HG03432 (cell line): ENCODE data around the gene OBSCN.

Source experiments
- ATAC-seq: cut with Tn5 transposase; IDR thresholded peaks from one replicate; pipeline ENCODE4 v1.9.1; 2021; ENCODE audit warnings: mild to moderate bottlenecking, moderate library complexity; ENCODE audit not compliant: unreplicated experiment

Gene OBSCN

GRCh38 chr1:228364068-228364705 is 156.3 kb downstream of the OBSCN start:
- no peak for ATAC-seq

GRCh38 chr1:228364706-228365213 is 156.9 kb downstream of the OBSCN start:
- ATAC-seq: no peak

- no peak for ATAC-seq
These were observed 157.6 kb downstream of the OBSCN start for GRCh38 chr1:228365271-228366061.

- no peak for ATAC-seq
These were observed 158.4 kb downstream of the OBSCN start for GRCh38 chr1:228366062-228366865.

- no peak for ATAC-seq
These were observed 159.3 kb downstream of the OBSCN start for GRCh38 chr1:228366866-228367741.

- ATAC-seq: no peak
These were observed 160.3 kb downstream of the OBSCN start for GRCh38 chr1:228367798-228368791.

- no peak for ATAC-seq
These were observed 161.2 kb downstream of the OBSCN start for GRCh38 chr1:228368801-228369607.

GRCh38 chr1:228369608-228370438 is 162.0 kb downstream of the OBSCN start:
- ATAC-seq: no peak

GRCh38 chr1:228370439-228370940 is 162.6 kb downstream of the OBSCN start:
- no peak for ATAC-seq

GRCh38 chr1:228370941-228371740 is 163.3 kb downstream of the OBSCN start:
- no peak for ATAC-seq

GRCh38 chr1:228371741-228372182 is 163.9 kb downstream of the OBSCN start:
- no peak for ATAC-seq

GRCh38 chr1:228372183-228373003 is 164.5 kb downstream of the OBSCN start:
- no peak for ATAC-seq

GRCh38 chr1:228373004-228373680 is 165.3 kb downstream of the OBSCN start:
- no peak for ATAC-seq

- no peak for ATAC-seq
These were observed 166.1 kb downstream of the OBSCN start for GRCh38 chr1:228373681-228374571.
